ENCODE data around the gene SLC10A1.
"Not testable (repeated sequence)": the region's sequence is repeated elsewhere in the genome, so short reads cannot be mapped to it uniquely, and the experiment has no call there.

The SLC10A1 gene

GRCh38 chr14:69796797-69797500 is at the start of gene SLC10A1:
Gene SLC10A1, minus strand, starts transcription at chr14:69797241. Its CDS starts 86 bp downstream, at chr14:69797155.
- intact Hi-C loops (cut with DNase I) = no loop called here
- DNase-seq = no peak

- DNase-seq = no peak
- intact Hi-C loops (cut with DNase I) = no loop called here
Measured at GRCh38 chr14:69845787-69846186, 48.7 kb upstream of the SLC10A1 start.

GRCh38 chr14:69845050-69845581 is 48.1 kb upstream of the SLC10A1 start:
- no peak for DNase-seq
- intact Hi-C loops (cut with DNase I) = no loop called here

GRCh38 chr14:69844171-69844570 is 47.1 kb upstream of the SLC10A1 start:
- DNase-seq = no peak
- intact Hi-C loops (cut with DNase I) = no loop called here

GRCh38 chr14:69842686-69843420 is 45.8 kb upstream of the SLC10A1 start:
- intact Hi-C loops (cut with DNase I) = no loop called here
- peak in 1 of 42 donors; percentile 28 for DNase-seq

GRCh38 chr14:69841656-69842055 is 44.6 kb upstream of the SLC10A1 start:
- intact Hi-C loops (cut with DNase I) = no loop called here

GRCh38 chr14:69839661-69840060 is 42.6 kb upstream of the SLC10A1 start:
- no peak for DNase-seq
- intact Hi-C loops (cut with DNase I) = no loop called here

More at GRCh38 chr14:69841656-69842055, 44.6 kb upstream of the SLC10A1 start:
- DNase-seq = peak in 1 of 42 donors; percentile 27

- DNase-seq = no peak
- intact Hi-C loops (cut with DNase I) = no loop called here
Measured at GRCh38 chr14:69838881-69839416, 41.9 kb upstream of the SLC10A1 start.

- intact Hi-C loops (cut with DNase I) = no loop called here
- no peak for DNase-seq
Measured at GRCh38 chr14:69828879-69829278, 31.8 kb upstream of the SLC10A1 start.

GRCh38 chr14:69828354-69828753 is 31.3 kb upstream of the SLC10A1 start:
- peak in 28 of 42 donors; percentile 6 to 63 (median 36) for DNase-seq

GRCh38 chr14:69827560-69827959 is 30.5 kb upstream of the SLC10A1 start:
- intact Hi-C loops (cut with DNase I) = no loop called here
- DNase-seq = no peak

More at GRCh38 chr14:69828354-69828753, 31.3 kb upstream of the SLC10A1 start:
- intact Hi-C loops (cut with DNase I) = no loop called here

GRCh38 chr14:69822456-69822855 is 25.4 kb upstream of the SLC10A1 start:
- intact Hi-C loops (cut with DNase I) = no loop called here
- DNase-seq = no peak

GRCh38 chr14:69820991-69821390 is 23.9 kb upstream of the SLC10A1 start:
- DNase-seq = no peak
- intact Hi-C loops (cut with DNase I) = no loop called here

GRCh38 chr14:69819607-69820006 is 22.6 kb upstream of the SLC10A1 start:
- intact Hi-C loops (cut with DNase I) = loop anchor here (5.0 kb wide), 1 partner anchor 208 kb away; no protein-coding TSS in a partner anchor
- no peak for DNase-seq

- intact Hi-C loops (cut with DNase I) = loop anchor here (5.0 kb wide), 1 partner anchor 209 kb away; no protein-coding TSS in a partner anchor
- DNase-seq = peak in 36 of 42 donors; percentile 11 to 88 (median 54)
Measured at GRCh38 chr14:69818758-69819191, 21.7 kb upstream of the SLC10A1 start.

GRCh38 chr14:69816216-69816615 is 19.2 kb upstream of the SLC10A1 start:
- intact Hi-C loops (cut with DNase I) = loop anchor here (5.0 kb wide), 1 partner anchor 211 kb away; no protein-coding TSS in a partner anchor
- no peak for DNase-seq

GRCh38 chr14:69815556-69815955 is 18.5 kb upstream of the SLC10A1 start:
- DNase-seq = peak in 1 of 42 donors; percentile 14
- intact Hi-C loops (cut with DNase I) = loop anchor here (5.0 kb wide), 1 partner anchor 212 kb away; no protein-coding TSS in a partner anchor

GRCh38 chr14:69814397-69814796 is 17.4 kb upstream of the SLC10A1 start:
- DNase-seq = no peak
- intact Hi-C loops (cut with DNase I) = no loop called here

GRCh38 chr14:69813346-69813745 is 16.3 kb upstream of the SLC10A1 start:
- DNase-seq; intact Hi-C loops (cut with DNase I): not testable (repeated sequence)

- intact Hi-C loops (cut with DNase I) = no loop called here
- DNase-seq = no peak
Measured at GRCh38 chr14:69812711-69813110, 15.7 kb upstream of the SLC10A1 start.

Measured in head of caudate nucleus (tissue), 42 donors.